Neural crest cell (in vitro differentiated cells): ENCODE measurements around the gene SMC1B. TPM values are rescaled to one million over a fixed set of nuclear protein-coding genes. Genes with fewer than 3 reads are reported as not detected.
"Not testable (repeated sequence)": the region's sequence is repeated elsewhere in the genome, so short reads cannot be mapped to it uniquely, and the experiment has no call there.

Experiments
- DNase-seq: peaks from one replicate; pipeline ENCODE4 v3.0.0; 2021; ENCODE audit warnings: low read depth, mixed read lengths, low spot score
- H3K27ac Mint-ChIP-seq: one replicate; pipeline ENCODE4 v1.8.0; 2021; ENCODE audit warnings: mild to moderate bottlenecking, mixed read lengths; ENCODE audit not compliant: unreplicated experiment
- H3K27me3 Mint-ChIP-seq: 2 replicates; pipeline ENCODE4 v1.8.0; 2021; ENCODE audit warnings: low read depth, mild to moderate bottlenecking, mixed read lengths
- H3K36me3 Mint-ChIP-seq: 2 replicates; pipeline ENCODE4 v1.8.0; 2021; ENCODE audit warnings: low read depth, mild to moderate bottlenecking, mixed read lengths
- H3K4me1 Mint-ChIP-seq: 2 replicates; pipeline ENCODE4 v1.8.0; 2021; ENCODE audit warnings: mixed read lengths
- H3K4me3 Mint-ChIP-seq: one replicate; pipeline ENCODE4 v1.8.0; 2021; ENCODE audit warnings: mild to moderate bottlenecking, mixed read lengths
- H3K9me3 Mint-ChIP-seq: 2 replicates; pipeline ENCODE4 v1.8.0; 2021; ENCODE audit warnings: mixed read lengths
- total RNA-seq: library from RNA; stranded (reverse); gene quantifications from 2 replicates; pipeline ENCODE4 v1.2.1, GENCODE V29; 2021
- TF ChIP-seq, protein P1 (sequence below): fragments of 200-600 bp; sonication (generic); conservative IDR thresholded peaks from 2 replicates; pipeline ENCODE4 v1.5.0; 2021; ENCODE audit warnings: antibody characterized with exemption, mild to moderate bottlenecking

The SMC1B gene
- total RNA-seq, 1 donor from 2014 or later, result not detected

DNA sequence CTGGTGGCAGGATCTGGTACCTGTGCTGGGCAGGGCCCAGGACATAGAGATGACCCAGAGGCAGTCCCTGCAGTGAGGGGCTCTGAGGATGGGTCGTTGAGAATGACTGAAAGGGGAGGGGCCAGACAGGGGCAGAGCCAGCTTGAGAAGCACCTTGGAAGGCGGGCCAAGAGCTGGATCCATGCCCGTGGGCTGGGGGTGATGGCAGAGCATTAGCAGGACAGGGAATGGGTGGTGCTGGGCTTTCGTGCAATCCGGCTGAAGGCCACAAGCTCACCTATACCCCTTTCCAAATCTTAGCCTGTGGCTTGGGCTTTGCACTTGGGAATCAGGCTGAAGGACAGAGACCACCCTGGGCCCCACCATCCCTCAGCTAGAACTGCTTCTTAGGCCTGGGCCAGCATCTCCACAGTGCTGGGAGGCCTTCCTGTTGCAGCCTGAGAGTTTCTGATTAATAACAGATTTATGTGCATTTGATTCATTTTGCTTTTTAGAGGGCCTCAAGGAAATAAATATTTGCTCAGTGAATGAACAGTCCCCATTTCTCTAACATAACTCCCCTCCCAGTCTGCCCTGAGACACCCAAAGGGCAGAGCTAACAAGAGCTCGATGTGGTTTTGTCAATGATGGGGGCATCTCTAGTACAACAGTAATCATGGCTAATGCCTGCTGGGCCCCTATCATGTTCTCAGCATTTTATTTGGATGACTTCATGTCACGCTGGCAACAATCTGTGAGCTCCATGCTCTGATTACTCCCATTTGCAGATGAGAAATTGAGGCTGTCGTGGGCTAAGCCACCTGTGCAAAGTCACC lies 39.4 kb upstream of the SMC1B start:
- H3K36me3 Mint-ChIP-seq, result no peaks in the 10 kb centered on the region
- peaks cover 4% of the 10 kb centered on the region for H3K27me3 Mint-ChIP-seq
- TF ChIP-seq, protein P1, sequence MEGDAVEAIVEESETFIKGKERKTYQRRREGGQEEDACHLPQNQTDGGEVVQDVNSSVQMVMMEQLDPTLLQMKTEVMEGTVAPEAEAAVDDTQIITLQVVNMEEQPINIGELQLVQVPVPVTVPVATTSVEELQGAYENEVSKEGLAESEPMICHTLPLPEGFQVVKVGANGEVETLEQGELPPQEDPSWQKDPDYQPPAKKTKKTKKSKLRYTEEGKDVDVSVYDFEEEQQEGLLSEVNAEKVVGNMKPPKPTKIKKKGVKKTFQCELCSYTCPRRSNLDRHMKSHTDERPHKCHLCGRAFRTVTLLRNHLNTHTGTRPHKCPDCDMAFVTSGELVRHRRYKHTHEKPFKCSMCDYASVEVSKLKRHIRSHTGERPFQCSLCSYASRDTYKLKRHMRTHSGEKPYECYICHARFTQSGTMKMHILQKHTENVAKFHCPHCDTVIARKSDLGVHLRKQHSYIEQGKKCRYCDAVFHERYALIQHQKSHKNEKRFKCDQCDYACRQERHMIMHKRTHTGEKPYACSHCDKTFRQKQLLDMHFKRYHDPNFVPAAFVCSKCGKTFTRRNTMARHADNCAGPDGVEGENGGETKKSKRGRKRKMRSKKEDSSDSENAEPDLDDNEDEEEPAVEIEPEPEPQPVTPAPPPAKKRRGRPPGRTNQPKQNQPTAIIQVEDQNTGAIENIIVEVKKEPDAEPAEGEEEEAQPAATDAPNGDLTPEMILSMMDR, result no peak
- H3K4me1 Mint-ChIP-seq, result peaks cover 17% of the 10 kb centered on the region
- H3K9me3 Mint-ChIP-seq, result no peaks in the 10 kb centered on the region
- DNase-seq, result no peak
- peak overlapping the region; percentile 58 for H3K27ac Mint-ChIP-seq
- H3K4me3 Mint-ChIP-seq, result no peak overlapping the region

DNA sequence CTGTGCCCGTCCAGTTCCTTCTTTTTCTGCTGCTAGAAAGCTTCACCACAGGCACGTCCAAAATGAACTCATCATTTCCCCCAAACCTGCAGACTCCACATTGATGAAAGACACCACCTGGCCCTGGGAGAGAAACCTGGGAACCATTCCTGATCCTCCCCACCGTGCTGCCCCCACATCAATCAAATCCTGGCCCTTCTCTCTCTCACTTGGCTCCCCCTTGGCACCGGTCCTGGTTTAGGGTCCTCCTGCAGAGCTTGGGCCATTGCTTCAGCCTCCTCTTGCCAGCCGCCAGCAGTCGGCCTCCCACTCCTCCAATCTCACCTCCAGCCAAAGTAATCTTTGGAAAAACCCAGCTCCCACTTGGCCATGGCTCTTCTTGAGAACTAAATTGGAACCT lies 38.6 kb upstream of the SMC1B start:
- H3K4me3 Mint-ChIP-seq, result no peak overlapping the region
- H3K27ac Mint-ChIP-seq, result peak overlapping the region; percentile 58
- H3K9me3 Mint-ChIP-seq, result no peaks in the 10 kb centered on the region
- TF ChIP-seq, protein P1, result no peak
- H3K36me3 Mint-ChIP-seq, result no peaks in the 10 kb centered on the region
- H3K27me3 Mint-ChIP-seq, result peaks cover 4% of the 10 kb centered on the region
- no peak for DNase-seq
- H3K4me1 Mint-ChIP-seq, result peaks cover 13% of the 10 kb centered on the region

DNA sequence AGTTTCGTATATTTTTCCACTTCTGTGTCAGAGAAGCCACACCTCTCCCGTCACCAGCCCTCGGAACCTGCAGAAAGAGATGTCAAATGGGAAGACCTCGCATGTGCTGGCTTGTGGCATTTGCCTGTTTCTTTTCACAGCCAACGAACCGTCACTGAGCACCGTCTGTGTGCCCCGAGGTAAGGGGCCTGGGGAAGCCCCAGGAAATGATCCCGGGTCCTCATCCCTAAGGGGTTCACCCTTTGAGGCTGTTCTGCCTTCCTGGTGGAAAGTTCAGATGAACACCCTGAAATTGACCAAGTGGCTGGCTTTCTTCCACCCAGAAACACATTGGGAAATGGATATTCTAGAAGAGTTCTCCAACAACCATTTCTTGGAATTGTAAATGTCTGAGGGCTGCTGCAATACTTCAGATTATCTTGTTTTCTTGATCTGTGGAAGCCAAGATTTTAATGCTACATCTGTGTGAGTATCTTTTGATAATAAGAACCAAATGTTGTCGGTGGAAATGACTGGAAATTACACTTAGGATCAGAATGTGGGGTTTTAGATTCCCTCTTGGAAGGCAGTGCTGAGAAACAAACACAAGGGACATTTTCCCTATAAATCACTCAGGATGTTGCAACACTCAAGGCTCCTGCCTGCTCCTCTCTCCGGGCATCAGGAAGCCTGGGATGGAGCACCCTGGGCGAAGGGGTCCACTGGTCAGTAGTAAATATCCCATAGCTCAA lies 37.7 kb upstream of the SMC1B start:
- no peak overlapping the region for H3K27ac Mint-ChIP-seq
- peaks cover 6% of the 10 kb centered on the region for H3K27me3 Mint-ChIP-seq
- H3K36me3 Mint-ChIP-seq, result no peaks in the 10 kb centered on the region
- H3K9me3 Mint-ChIP-seq, result no peaks in the 10 kb centered on the region
- no peak overlapping the region for H3K4me3 Mint-ChIP-seq
- H3K4me1 Mint-ChIP-seq, result peaks cover 13% of the 10 kb centered on the region
- TF ChIP-seq, protein P1, result no peak
- DNase-seq, result no peak

DNA sequence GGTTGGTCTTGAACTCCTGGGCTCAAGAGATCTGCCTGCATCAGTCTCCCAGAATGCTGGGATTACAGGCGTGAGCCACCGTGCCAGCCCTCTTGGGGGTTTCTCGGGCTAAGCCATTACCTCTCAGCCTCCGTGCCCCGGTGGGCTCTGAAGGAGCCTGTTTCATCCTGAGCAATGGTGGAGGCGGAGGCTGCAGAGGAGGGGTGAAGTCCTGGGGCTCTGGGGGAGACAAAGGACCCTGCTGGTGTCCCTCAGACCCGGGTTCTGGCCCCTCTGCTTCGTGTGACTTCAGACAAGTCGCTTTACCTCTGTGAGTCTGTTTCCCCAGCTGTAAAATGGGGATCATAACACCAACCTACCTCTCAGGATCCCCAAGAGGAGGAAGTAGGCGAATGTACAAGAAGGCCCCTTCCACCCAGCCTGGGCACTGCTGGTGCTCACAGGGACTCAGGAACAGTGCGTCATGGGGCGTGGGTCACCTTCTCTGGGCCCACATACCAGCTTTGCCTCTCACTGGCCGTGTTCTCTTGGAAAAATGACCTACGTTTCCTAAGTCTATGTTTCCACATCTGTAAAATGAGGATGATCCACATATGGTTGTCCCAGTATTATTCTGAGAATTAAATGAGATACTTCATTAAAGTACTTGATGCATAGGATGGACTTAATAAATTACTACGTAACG lies 36.8 kb upstream of the SMC1B start:
- TF ChIP-seq, protein P1, result no peak
- DNase-seq, result no peak
- Mint-ChIP-seq H3K36me3 (no peaks in the 10 kb centered on the region), H3K9me3 (no peaks in the 10 kb centered on the region), H3K27me3 (peaks cover 6% of the 10 kb centered on the region), H3K4me3 (no peak overlapping the region), H3K4me1 (peaks cover 8% of the 10 kb centered on the region), H3K27ac (no peak overlapping the region)

DNA sequence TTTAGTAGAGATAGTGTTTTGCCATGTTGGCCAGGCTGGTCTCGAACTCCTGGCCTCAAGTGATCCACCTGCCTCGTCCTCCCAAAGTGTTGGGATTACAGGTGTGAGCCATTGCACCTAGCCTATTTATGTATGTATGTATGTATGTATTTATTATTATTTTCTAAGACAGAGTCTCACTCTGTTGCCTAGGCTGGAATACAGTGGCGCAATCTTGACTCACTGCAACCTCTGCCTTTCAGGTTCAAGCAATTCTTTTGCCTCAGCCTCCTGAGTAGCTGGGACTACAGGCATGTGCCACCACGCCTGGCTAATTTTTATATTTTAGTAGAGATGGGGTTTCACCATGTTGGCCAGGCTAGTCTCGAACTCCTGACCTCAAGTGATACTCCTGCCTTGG lies 36.0 kb upstream of the SMC1B start:
- H3K36me3 Mint-ChIP-seq, H3K27ac Mint-ChIP-seq, DNase-seq, H3K27me3 Mint-ChIP-seq, H3K4me1 Mint-ChIP-seq, H3K9me3 Mint-ChIP-seq, H3K4me3 Mint-ChIP-seq: not testable (repeated sequence)
